ENCODE measurements around the gene TUBA4B. TPM values are rescaled to one million over a fixed set of nuclear protein-coding genes. Genes with fewer than 3 reads are reported as not detected.

Gene TUBA4B
- total and polyA plus RNA-seq, 4 donors, result 0.38 to 1.5 (median 0.39) TPM; not detected in 1

DNA sequence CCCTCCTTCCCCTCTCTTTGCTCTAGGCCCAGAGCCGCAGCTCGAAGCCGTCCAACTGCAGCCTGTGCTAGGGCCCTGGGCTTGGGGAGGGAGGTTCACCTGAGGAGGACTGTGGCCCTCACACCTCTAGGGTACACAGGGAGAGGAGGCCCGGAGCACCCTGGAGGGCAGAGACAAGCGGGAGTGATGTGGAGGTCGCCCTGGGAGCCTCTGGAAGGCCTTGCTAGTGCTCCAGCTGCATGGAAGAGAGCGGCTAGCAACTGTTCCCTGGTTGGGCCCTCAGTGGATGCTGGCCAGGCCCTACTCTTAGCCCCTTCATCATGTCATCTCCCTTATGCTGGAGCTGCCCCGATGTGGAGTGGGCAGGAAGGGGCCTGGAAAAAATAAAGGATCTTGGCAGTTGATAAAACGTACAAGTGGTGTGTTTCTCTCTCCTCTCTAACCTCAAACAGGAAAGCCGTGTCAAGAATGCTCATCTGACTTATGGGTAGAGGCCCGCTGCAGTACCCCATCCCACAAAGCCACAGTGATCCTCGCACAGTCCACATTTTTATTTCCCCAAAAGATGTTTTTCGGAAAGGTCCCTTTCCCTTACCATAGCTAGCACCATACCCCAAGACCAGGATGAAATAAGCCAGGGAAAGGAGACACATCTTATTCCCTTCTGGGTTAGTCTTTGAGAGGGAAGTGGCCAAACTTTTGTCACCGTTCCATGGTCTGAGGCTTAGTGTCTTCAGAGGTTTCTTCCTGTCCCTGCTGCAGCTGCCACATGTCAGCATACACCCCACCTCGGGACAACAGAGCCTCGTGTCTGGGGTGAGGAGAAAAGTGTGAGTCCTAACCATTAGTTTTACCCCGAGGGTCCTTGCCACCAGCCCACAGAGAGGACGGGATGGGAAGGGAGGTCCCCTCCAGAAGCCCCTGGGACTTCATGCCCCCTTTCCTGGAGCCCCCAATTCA, 43.5 kb upstream of the TUBA4B start:
- H3K27me3 ChIP-seq (ENCODE audit: control insufficient read depth, insufficient read depth, low read length), result no peaks in the 10 kb centered on the region
- H3K27ac ChIP-seq (ENCODE audit: low read depth, low read length), result no peak overlapping the region
- H3K9me3 ChIP-seq (ENCODE audit: control insufficient read depth, insufficient read depth, low read length), result no peaks in the 10 kb centered on the region
- peaks cover 59% of the 10 kb centered on the region for H3K36me3 ChIP-seq (ENCODE audit: control insufficient read depth, insufficient read depth, low read length)
- H3K4me1 ChIP-seq (ENCODE audit: control insufficient read depth, insufficient read depth, low read length), result peaks cover 20% of the 10 kb centered on the region
- no peak overlapping the region for H3K4me3 ChIP-seq (ENCODE audit: low read depth, low read length)
- WGBS (ENCODE audit: insufficient coverage), result 86% methylated on average over 10 of the region's 18 CpGs
- DNase-seq (ENCODE audit: low read depth in 4 of 6, low spot score in 6 of 6), result no peak

DNA sequence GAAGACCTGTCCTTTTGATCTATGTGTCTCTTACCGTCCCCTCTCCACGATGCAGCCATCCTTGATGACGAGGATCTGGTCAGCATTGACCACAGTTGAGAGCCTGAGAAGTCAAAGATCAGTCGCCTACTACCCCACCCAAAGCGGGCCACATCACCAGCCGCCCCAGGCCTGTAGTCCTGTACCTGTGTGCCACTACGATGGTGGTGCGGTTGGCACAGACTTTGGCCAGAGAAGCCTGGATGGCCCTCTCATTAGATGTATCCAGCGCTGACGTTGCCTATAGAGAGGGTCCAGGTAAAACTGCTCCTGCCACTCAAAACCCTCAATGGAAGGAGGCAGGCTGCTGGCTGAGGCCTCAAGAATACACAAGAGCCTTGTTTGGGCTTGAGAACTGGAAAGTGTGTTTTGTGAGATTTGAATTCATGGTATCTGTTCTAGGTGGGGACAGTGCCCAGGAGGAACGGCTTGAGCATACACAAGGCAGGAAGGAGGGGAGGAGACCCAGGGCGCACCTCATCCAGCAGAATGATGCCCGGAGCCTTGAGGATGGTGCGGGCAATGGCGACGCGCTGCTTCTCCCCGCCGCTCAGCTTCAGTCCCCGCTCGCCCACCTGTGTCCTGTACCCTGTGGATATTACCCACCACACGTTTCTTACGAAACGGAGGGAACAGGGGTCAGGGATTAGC, 42.7 kb upstream of the TUBA4B start:
- H3K27ac ChIP-seq (ENCODE audit: low read depth, low read length), result no peak overlapping the region
- H3K36me3 ChIP-seq (ENCODE audit: control insufficient read depth, insufficient read depth, low read length), result peaks cover 63% of the 10 kb centered on the region
- DNase-seq (ENCODE audit: low read depth in 4 of 6, low spot score in 6 of 6), result no peak
- no peaks in the 10 kb centered on the region for H3K27me3 ChIP-seq (ENCODE audit: control insufficient read depth, insufficient read depth, low read length)
- H3K9me3 ChIP-seq (ENCODE audit: control insufficient read depth, insufficient read depth, low read length), result no peaks in the 10 kb centered on the region
- H3K4me3 ChIP-seq (ENCODE audit: low read depth, low read length), result no peak overlapping the region
- peaks cover 20% of the 10 kb centered on the region for H3K4me1 ChIP-seq (ENCODE audit: control insufficient read depth, insufficient read depth, low read length)
- 95% methylated on average over 24 of the region's 24 CpGs for WGBS (ENCODE audit: insufficient coverage)

DNA sequence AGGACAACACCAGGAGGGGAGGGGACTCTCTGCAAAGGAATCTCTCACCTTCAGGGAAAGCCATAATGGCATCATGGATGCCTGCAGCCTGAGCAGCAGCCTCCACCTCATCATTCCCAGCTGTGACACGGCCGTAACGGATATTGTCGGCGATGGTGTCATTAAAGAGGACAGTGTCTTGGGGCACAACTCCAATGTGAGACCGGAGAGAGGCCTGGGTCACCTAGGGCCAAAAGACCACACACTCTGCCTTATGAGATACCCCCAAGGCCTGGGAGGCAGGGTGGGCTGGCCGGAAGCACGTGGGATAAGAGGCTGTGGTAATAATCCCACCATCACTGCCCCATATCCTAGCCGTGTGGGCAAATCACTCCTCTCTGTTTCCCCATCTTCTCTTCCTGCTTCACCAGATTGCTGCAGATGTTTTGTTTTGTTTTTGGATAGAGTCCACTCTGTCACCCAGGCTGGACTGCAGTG, 42.1 kb upstream of the TUBA4B start:
- no peak for DNase-seq (ENCODE audit: low read depth in 4 of 6, low spot score in 6 of 6)
- 100% methylated on average over 1 of the region's 9 CpGs for WGBS (ENCODE audit: insufficient coverage)
- H3K27me3 ChIP-seq (ENCODE audit: control insufficient read depth, insufficient read depth, low read length), result no peaks in the 10 kb centered on the region
- peaks cover 22% of the 10 kb centered on the region for H3K4me1 ChIP-seq (ENCODE audit: control insufficient read depth, insufficient read depth, low read length)
- H3K27ac ChIP-seq (ENCODE audit: low read depth, low read length), result no peak overlapping the region
- H3K4me3 ChIP-seq (ENCODE audit: low read depth, low read length), result no peak overlapping the region
- H3K9me3 ChIP-seq (ENCODE audit: control insufficient read depth, insufficient read depth, low read length), result no peaks in the 10 kb centered on the region
- H3K36me3 ChIP-seq (ENCODE audit: control insufficient read depth, insufficient read depth, low read length), result peaks cover 69% of the 10 kb centered on the region

DNA sequence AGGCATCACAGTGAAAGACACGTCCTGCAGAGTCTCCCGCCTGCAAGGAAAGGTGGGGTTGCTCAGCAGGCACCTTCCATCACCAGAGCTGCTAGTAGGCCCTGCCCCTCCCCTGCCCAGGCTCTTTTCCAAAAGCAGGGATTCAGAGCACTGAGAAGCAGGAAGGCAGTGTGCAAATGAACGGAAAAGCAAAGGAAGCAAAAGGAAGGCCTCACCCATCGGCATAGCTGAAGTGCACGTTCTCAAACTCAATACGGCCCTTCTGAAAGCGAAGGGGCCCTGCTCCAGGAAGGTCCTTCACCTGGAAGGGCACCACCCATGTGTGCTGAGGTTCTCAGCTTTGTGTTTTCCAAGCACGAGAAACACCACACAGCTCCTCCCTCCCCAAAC, 40.0 kb upstream of the TUBA4B start:
- DNase-seq (ENCODE audit: low read depth in 4 of 6, low spot score in 6 of 6), result no peak
- Histone ChIP-seq H3K27ac (ENCODE audit: low read depth, low read length) (no peak overlapping the region), H3K4me1 (ENCODE audit: control insufficient read depth, insufficient read depth, low read length) (peaks cover 27% of the 10 kb centered on the region), H3K36me3 (ENCODE audit: control insufficient read depth, insufficient read depth, low read length) (peaks cover 77% of the 10 kb centered on the region), H3K4me3 (ENCODE audit: low read depth, low read length) (no peak overlapping the region), H3K9me3 (ENCODE audit: control insufficient read depth, insufficient read depth, low read length) (no peaks in the 10 kb centered on the region), H3K27me3 (ENCODE audit: control insufficient read depth, insufficient read depth, low read length) (no peaks in the 10 kb centered on the region)
- WGBS (ENCODE audit: insufficient coverage), result 95% methylated on average over 8 of the region's 8 CpGs

DNA sequence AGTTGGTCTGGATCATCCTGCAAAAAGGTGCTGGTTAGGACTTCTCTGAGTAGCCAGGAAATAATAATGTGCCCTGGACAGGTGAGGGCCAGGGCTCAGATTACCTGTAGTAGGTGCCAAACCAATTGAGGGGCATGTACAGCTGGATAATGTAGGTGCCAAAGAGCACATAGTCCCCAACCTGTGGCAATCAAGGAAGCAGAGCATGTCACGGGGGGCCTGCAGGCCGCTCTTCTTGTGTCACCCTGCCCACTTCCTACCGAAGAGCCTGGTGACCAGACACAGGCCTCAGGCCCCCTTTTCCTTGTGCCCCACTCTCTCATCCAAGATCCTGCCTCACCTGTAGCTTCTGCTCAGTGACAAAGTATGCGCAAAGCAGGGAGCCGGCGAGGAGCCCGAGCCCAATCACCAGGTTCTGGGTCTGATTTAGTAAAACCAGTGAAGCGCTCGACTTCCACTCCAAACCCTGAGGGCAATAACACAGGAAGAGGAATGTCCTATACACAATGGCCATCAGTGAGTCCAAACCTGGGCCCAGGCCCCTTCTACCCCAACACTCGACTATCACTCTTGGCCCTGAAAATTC, 39.5 kb upstream of the TUBA4B start:
- Histone ChIP-seq H3K4me3 (ENCODE audit: low read depth, low read length) (no peak overlapping the region), H3K27ac (ENCODE audit: low read depth, low read length) (no peak overlapping the region), H3K9me3 (ENCODE audit: control insufficient read depth, insufficient read depth, low read length) (no peaks in the 10 kb centered on the region), H3K36me3 (ENCODE audit: control insufficient read depth, insufficient read depth, low read length) (peaks cover 72% of the 10 kb centered on the region), H3K27me3 (ENCODE audit: control insufficient read depth, insufficient read depth, low read length) (no peaks in the 10 kb centered on the region), H3K4me1 (ENCODE audit: control insufficient read depth, insufficient read depth, low read length) (peaks cover 28% of the 10 kb centered on the region)
- 93% methylated on average over 10 of the region's 10 CpGs for WGBS (ENCODE audit: insufficient coverage)
- no peak for DNase-seq (ENCODE audit: low read depth in 4 of 6, low spot score in 6 of 6)

DNA sequence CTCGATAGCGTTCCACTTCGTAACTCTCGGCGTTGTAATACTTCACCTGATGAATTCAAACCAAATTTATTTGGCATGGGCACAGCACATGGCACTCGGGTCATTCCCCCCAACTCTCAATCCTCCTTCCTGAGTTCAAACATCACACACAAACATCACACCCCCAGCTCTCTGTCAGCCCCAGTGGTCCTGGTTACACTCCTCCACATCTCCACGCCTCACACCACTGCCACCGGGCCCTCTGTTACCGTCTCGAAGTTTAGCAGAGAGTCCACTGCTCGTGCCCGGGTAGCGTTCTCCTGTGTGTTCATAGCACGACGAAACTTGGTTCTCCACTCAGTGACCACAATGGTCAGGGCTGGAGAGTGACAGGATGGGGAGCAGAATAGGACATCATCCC, 38.9 kb upstream of the TUBA4B start:
- Histone ChIP-seq H3K27ac (ENCODE audit: low read depth, low read length) (no peak overlapping the region), H3K9me3 (ENCODE audit: control insufficient read depth, insufficient read depth, low read length) (no peaks in the 10 kb centered on the region), H3K4me3 (ENCODE audit: low read depth, low read length) (no peak overlapping the region), H3K36me3 (ENCODE audit: control insufficient read depth, insufficient read depth, low read length) (peaks cover 67% of the 10 kb centered on the region), H3K4me1 (ENCODE audit: control insufficient read depth, insufficient read depth, low read length) (peaks cover 33% of the 10 kb centered on the region), H3K27me3 (ENCODE audit: control insufficient read depth, insufficient read depth, low read length) (no peaks in the 10 kb centered on the region)
- DNase-seq (ENCODE audit: low read depth in 4 of 6, low spot score in 6 of 6), result no peak
- 98% methylated on average over 10 of the region's 15 CpGs for WGBS (ENCODE audit: insufficient coverage)

DNA sequence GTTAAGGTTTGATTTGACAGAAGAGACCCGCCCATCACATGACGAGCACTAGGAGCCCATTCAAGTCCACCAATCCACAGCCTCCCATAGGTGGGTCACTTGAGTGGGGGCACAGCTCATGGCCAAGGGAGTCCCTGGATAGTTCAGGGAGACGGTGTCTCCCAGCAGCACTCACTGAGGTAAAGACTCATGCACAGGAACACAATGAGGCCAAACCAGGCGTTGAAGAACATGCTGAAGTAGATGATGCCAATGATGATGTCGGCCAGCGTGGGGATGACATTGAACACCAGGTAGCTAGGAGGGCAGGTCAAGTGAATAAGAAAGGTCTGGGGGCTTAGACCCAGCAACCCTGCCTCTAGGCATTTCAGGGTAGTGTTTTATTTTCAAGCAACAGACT, 38.3 kb upstream of the TUBA4B start:
- no peak for DNase-seq (ENCODE audit: low read depth in 4 of 6, low spot score in 6 of 6)
- no peak overlapping the region for H3K27ac ChIP-seq (ENCODE audit: low read depth, low read length)
- peaks cover 69% of the 10 kb centered on the region for H3K36me3 ChIP-seq (ENCODE audit: control insufficient read depth, insufficient read depth, low read length)
- 99% methylated on average over 5 of the region's 6 CpGs for WGBS (ENCODE audit: insufficient coverage)
- H3K4me3 ChIP-seq (ENCODE audit: low read depth, low read length), result no peak overlapping the region
- no peaks in the 10 kb centered on the region for H3K27me3 ChIP-seq (ENCODE audit: control insufficient read depth, insufficient read depth, low read length)
- peaks cover 40% of the 10 kb centered on the region for H3K4me1 ChIP-seq (ENCODE audit: control insufficient read depth, insufficient read depth, low read length)
- no peaks in the 10 kb centered on the region for H3K9me3 ChIP-seq (ENCODE audit: control insufficient read depth, insufficient read depth, low read length)

DNA sequence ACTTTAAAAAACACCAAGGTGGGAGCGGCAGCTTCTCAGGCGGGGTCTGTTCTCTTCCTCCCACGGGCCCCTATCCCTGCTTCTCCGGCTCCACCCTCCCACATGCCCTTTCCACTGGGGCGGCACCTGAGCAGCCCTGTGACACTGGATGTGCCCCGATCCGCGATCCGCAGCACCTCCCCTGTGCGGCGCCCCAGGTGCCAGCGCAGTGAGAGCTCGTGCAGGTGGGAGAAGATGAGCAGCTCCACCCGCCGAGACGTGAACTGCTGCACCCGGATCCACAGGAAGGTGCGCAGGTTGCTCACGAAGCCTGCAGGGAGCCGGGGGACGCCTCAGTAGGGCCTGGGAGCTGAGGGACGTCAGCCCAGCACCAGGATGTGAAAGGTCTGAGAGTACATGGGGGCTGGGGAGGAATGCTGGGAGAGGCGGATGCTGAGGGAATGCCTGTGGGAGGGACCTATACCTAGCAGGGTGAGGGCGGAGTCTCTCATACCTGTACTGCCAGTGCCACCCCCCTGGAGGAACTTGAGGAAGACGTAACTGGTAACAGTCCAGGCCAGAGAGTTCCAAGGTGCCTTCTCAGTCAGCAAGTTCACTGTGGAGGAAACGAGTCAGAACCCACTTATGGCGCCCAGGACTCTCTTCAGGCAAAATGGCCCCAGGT, 37.0 kb upstream of the TUBA4B start:
- Histone ChIP-seq H3K9me3 (ENCODE audit: control insufficient read depth, insufficient read depth, low read length) (no peaks in the 10 kb centered on the region), H3K27me3 (ENCODE audit: control insufficient read depth, insufficient read depth, low read length) (no peaks in the 10 kb centered on the region), H3K36me3 (ENCODE audit: control insufficient read depth, insufficient read depth, low read length) (peaks cover 69% of the 10 kb centered on the region), H3K4me3 (ENCODE audit: low read depth, low read length) (no peak overlapping the region), H3K4me1 (ENCODE audit: control insufficient read depth, insufficient read depth, low read length) (peaks cover 50% of the 10 kb centered on the region), H3K27ac (ENCODE audit: low read depth, low read length) (no peak overlapping the region)
- WGBS (ENCODE audit: insufficient coverage), result 94% methylated on average over 27 of the region's 27 CpGs
- DNase-seq (ENCODE audit: low read depth in 4 of 6, low spot score in 6 of 6), result no peak

DNA sequence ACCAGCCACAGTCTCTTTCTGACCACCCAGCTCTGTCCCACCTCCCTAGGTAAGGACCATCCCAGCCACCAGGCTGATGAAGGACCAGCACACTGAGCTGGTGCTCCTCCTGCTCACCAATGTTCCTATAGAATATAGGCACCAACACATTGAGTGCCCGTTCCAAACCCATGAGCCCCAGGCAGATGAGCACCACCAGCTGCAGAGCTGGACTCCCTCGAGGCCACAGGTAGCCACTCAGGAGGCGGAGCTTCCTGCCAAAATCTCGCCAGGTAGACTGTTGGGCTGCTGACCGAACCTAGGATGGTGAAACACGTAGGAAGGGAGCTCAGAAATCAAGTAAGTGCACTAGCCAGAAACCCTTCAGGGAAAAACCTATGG, 36.5 kb upstream of the TUBA4B start:
- peaks cover 51% of the 10 kb centered on the region for H3K4me1 ChIP-seq (ENCODE audit: control insufficient read depth, insufficient read depth, low read length)
- no peak overlapping the region for H3K27ac ChIP-seq (ENCODE audit: low read depth, low read length)
- peaks cover 69% of the 10 kb centered on the region for H3K36me3 ChIP-seq (ENCODE audit: control insufficient read depth, insufficient read depth, low read length)
- H3K27me3 ChIP-seq (ENCODE audit: control insufficient read depth, insufficient read depth, low read length), result no peaks in the 10 kb centered on the region
- DNase-seq (ENCODE audit: low read depth in 4 of 6, low spot score in 6 of 6), result no peak
- H3K4me3 ChIP-seq (ENCODE audit: low read depth, low read length), result no peak overlapping the region
- WGBS (ENCODE audit: insufficient coverage), result 90% methylated on average over 6 of the region's 6 CpGs
- H3K9me3 ChIP-seq (ENCODE audit: control insufficient read depth, insufficient read depth, low read length), result no peaks in the 10 kb centered on the region
